PC-9 (cell line): ENCODE data around the gene CYTH3. TPM values are rescaled to one million over a fixed set of nuclear protein-coding genes. Genes with fewer than 3 reads are reported as not detected.

Experiments
- BruUV-seq: library from RNA; stranded (reverse); fragments of 400-500 nt; replicated peaks from 2 replicates; lab custom pipeline; 2021; lab: Mats Ljungman, UMichigan
- CTCF ChIA-PET: fragments of 300-600 bp; sonication (Branson Sonifier 250); formaldehyde crosslinking; loops from one replicate; lab custom pipeline; 2022; ENCODE audit warnings: antibody characterized with exemption; lab: Charles Lee
- POLR2A ChIA-PET: fragments of 300-600 bp; sonication (Branson Sonifier 250); formaldehyde crosslinking; loops from one replicate; lab custom pipeline; 2022; ENCODE audit warnings: antibody characterized with exemption; ENCODE audit not compliant: unreplicated experiment; lab: Charles Lee
- DNase-seq, 2 experiments: peaks; one replicate each; pipeline versions ENCODE4 v3.0.0 to v3.0.0-alpha.2; 2015 to 2022; ENCODE audit warnings: mixed read lengths in 1 of 2
- H2AFZ ChIP-seq: fragments of 200-600 bp; sonication (generic); 2 replicates; pipeline ENCODE4 v1.8.1; 2017; ENCODE audit warnings: antibody characterized with exemption
- H3F3A ChIP-seq: fragments of 200-600 bp; sonication (generic); 2 replicates; pipeline ENCODE4 v1.8.1; 2017; ENCODE audit warnings: antibody characterized with exemption, mild to moderate bottlenecking, low read depth; ENCODE audit not compliant: insufficient read depth
- H3K27ac ChIP-seq: fragments of 200-600 bp; sonication (generic); 2 replicates; pipeline ENCODE4 v1.6.1; 2016; ENCODE audit warnings: mixed run types
- H3K27me3 ChIP-seq: fragments of 200-600 bp; sonication (generic); 2 replicates; pipeline ENCODE4 v1.6.1; 2016; ENCODE audit warnings: low read depth, mixed run types; ENCODE audit not compliant: insufficient read depth
- H3K36me3 ChIP-seq: fragments of 200-600 bp; sonication (generic); 2 replicates; pipeline ENCODE4 v1.6.1; 2016; ENCODE audit warnings: low read depth, mixed run types
- H3K4me1 ChIP-seq: fragments of 200-600 bp; sonication (generic); replicated peaks from 2 replicates; pipeline ENCODE4 v1.6.1; 2016; ENCODE audit warnings: mixed run types; ENCODE audit not compliant: insufficient read depth
- H3K4me2 ChIP-seq: fragments of 200-600 bp; sonication (generic); 2 replicates; pipeline ENCODE4 v1.6.1; 2017; ENCODE audit warnings: mixed run types
- H3K4me3 ChIP-seq: fragments of 200-600 bp; sonication (generic); 2 replicates; pipeline ENCODE4 v1.6.1; 2016; ENCODE audit warnings: mixed run types
- H3K79me2 ChIP-seq: fragments of 200-600 bp; sonication (generic); 2 replicates; pipeline ENCODE4 v1.6.1; 2017; ENCODE audit warnings: low read depth, mixed run types
- H3K9me2 ChIP-seq: fragments of 200-600 bp; sonication (generic); 2 replicates; pipeline ENCODE4 v1.8.1; 2017; ENCODE audit warnings: mild to moderate bottlenecking; ENCODE audit not compliant: insufficient read depth
- H3K9me3 ChIP-seq: fragments of 200-600 bp; sonication (generic); 2 replicates; pipeline ENCODE4 v1.8.1; 2016; ENCODE audit warnings: low read depth; ENCODE audit not compliant: insufficient read depth
- H4K20me1 ChIP-seq: fragments of 200-600 bp; sonication (generic); 2 replicates; pipeline ENCODE4 v1.8.1; 2017; ENCODE audit not compliant: insufficient read depth
- EZH2 ChIP-seq: fragments of 200-600 bp; sonication (generic); IDR thresholded peaks from 2 replicates; pipeline ENCODE4 v1.8.0; 2017; ENCODE audit warnings: antibody characterized with exemption, low read depth
- intact Hi-C: fragments of 100-400 bp; cut with micrococcal nuclease; formaldehyde crosslinking; loops from one replicate; pipeline ENCODE4 v1.10.0; 2022; ENCODE audit not compliant: unreplicated experiment
- total RNA-seq: library from RNA; stranded (reverse); gene quantifications from 2 replicates; pipeline ENCODE4 v1.2.3, GENCODE V29; 2021
- TF ChIP-seq, protein P1 (sequence below): fragments of 200-600 bp; sonication (generic); conservative IDR thresholded peaks from 2 replicates; pipeline ENCODE4 v1.6.1; 2017; ENCODE audit warnings: mixed run types, antibody characterized with exemption, mild to moderate bottlenecking, moderate library complexity

Gene CYTH3
- total RNA-seq, 1 experiment from 2014 or later, result 84.4 TPM

DNA sequence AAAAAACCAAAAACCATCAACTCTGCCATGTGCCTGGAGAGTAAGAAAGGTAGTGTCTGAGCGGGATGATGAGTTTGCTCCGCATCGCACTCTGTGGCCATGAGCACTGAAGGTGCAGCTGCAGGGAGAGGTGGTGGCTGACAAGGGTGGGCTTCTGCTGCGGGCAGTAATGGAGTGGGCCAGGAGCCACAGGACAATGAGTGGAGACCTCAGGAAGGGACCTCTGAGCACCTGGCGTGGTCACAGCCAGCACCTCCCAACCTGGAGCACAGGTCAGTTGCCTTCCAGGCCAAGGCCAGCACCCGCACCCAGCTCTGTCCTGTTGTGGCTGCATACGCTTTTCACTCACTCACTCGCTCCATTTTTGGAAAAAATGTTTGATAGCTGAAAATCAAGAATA, 125.8 kb downstream of the CYTH3 start:
- no peak overlapping the region for H3K27ac ChIP-seq
- no peak for TF ChIP-seq EZH2
- TF ChIP-seq, protein P1, sequence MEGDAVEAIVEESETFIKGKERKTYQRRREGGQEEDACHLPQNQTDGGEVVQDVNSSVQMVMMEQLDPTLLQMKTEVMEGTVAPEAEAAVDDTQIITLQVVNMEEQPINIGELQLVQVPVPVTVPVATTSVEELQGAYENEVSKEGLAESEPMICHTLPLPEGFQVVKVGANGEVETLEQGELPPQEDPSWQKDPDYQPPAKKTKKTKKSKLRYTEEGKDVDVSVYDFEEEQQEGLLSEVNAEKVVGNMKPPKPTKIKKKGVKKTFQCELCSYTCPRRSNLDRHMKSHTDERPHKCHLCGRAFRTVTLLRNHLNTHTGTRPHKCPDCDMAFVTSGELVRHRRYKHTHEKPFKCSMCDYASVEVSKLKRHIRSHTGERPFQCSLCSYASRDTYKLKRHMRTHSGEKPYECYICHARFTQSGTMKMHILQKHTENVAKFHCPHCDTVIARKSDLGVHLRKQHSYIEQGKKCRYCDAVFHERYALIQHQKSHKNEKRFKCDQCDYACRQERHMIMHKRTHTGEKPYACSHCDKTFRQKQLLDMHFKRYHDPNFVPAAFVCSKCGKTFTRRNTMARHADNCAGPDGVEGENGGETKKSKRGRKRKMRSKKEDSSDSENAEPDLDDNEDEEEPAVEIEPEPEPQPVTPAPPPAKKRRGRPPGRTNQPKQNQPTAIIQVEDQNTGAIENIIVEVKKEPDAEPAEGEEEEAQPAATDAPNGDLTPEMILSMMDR, result no peak
- H3K79me2 ChIP-seq, result no peaks in the 10 kb centered on the region
- no peaks in the 10 kb centered on the region for H3K9me2 ChIP-seq
- intact Hi-C loops, result no loop called here
- no peak for DNase-seq
- ChIA-PET CTCF (no interaction called here), POLR2A (no interaction called here)
- H2AFZ ChIP-seq, result no peak overlapping the region
- no peaks in the 10 kb centered on the region for H3K4me1 ChIP-seq
- peaks cover 35% of the 10 kb centered on the region for H3K36me3 ChIP-seq
- no peaks in the 10 kb centered on the region; the same call in 1 of the 2 replicates for H3F3A ChIP-seq
- no peaks in the 10 kb centered on the region for H3K27me3 ChIP-seq
- no peak overlapping the region for H3K4me3 ChIP-seq
- no peaks in the 10 kb centered on the region; the same call in 1 of the 2 replicates for H4K20me1 ChIP-seq
- H3K4me2 ChIP-seq, result no peak overlapping the region
- no TSS peak for BruUV-seq
- H3K9me3 ChIP-seq, result no peaks in the 10 kb centered on the region

DNA sequence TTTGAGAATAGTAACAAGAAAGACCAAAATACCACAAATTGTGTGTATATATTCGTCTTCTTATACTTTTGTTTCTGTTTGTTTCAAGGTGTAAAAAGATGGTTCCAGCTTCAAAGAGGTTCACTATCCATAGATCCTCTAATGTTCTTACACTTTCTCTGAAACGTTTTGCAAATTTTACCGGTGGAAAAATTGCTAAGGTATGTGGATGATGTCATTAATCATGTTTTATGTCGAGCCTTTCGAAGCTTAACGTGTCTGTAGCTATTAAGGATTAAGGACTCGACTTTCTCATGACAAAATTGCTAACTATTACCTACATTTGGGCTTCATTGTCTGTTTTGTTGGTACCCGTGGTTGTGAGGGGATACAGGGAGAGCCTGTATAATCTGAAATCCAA, 128.4 kb downstream of the CYTH3 start:
- Histone ChIP-seq H3K36me3 (peaks cover 26% of the 10 kb centered on the region), H3K4me1 (no peaks in the 10 kb centered on the region), H3F3A (no peaks in the 10 kb centered on the region; the same call in 1 of the 2 replicates), H3K27me3 (no peaks in the 10 kb centered on the region), H3K9me3 (no peaks in the 10 kb centered on the region), H3K4me3 (no peak overlapping the region), H3K27ac (no peak overlapping the region), H3K79me2 (no peaks in the 10 kb centered on the region), H3K4me2 (no peak overlapping the region), H2AFZ (no peak overlapping the region), H3K9me2 (no peaks in the 10 kb centered on the region), H4K20me1 (no peaks in the 10 kb centered on the region; the same call in 1 of the 2 replicates)
- TF ChIP-seq, protein P1, result no peak
- no peak for TF ChIP-seq EZH2
- BruUV-seq, result no TSS peak
- CTCF ChIA-PET, result no interaction called here
- intact Hi-C loops, result no loop called here
- POLR2A ChIA-PET, result no interaction called here
- DNase-seq, result no peak

- no peaks in the 10 kb centered on the region for H3K27me3 ChIP-seq
- H3K27ac ChIP-seq, result no peak overlapping the region
- no peaks in the 10 kb centered on the region for H3K4me1 ChIP-seq
- no peak overlapping the region for H3K4me2 ChIP-seq
- no TSS peak for BruUV-seq
- intact Hi-C loops, result no loop called here
- H3K79me2 ChIP-seq, result no peaks in the 10 kb centered on the region
- no peak overlapping the region for H3K4me3 ChIP-seq
- TF ChIP-seq EZH2, result no peak
- TF ChIP-seq, protein P1, result no peak
- CTCF ChIA-PET, result no interaction called here
- POLR2A ChIA-PET, result interaction anchor here (0.6 kb wide), 1 partner anchor 140 kb away, joined by 3 read pairs; no protein-coding TSS in a partner anchor
- no peaks in the 10 kb centered on the region; the same call in 1 of the 2 replicates for H4K20me1 ChIP-seq
- peaks cover 23% of the 10 kb centered on the region for H3K36me3 ChIP-seq
- DNase-seq, result no peak
- no peaks in the 10 kb centered on the region; the same call in 1 of the 2 replicates for H3F3A ChIP-seq
- H3K9me2 ChIP-seq, result no peaks in the 10 kb centered on the region
- H2AFZ ChIP-seq, result no peak overlapping the region
- no peaks in the 10 kb centered on the region for H3K9me3 ChIP-seq
These were observed 129.5 kb downstream of the CYTH3 start for GRCh38 chr7:6142871-6143380.
